Measurements from ENCODE around the gene HOXB4. TPM values are rescaled to one million over a fixed set of nuclear protein-coding genes. Genes with fewer than 3 reads are reported as not detected.

HOXB4 gene
- total RNA-seq, 1 experiment from 2014 or later: 11.3 TPM

GRCh38 chr17:48528153-48528935, 49.8 kb downstream of the HOXB4 start:
- Histone ChIP-seq H3K79me2 (ENCODE audit: insufficient read depth, low read length) (no peaks in the 10 kb centered on the region), H3K9me3 (ENCODE audit: control insufficient read depth in 1 of 2, insufficient read depth in 1 of 2, low read depth in 1 of 2, low read length in 2 of 2) (no peaks in the 10 kb centered on the region), H3K9me2 (ENCODE audit: insufficient read depth) (no peaks in the 10 kb centered on the region), H3K4me2 (ENCODE audit: low read length) (0 out of 2 replicates have a peak overlapping the region, but pooled peaks have one; percentile 4), H3K27me3 (ENCODE audit: insufficient read depth, low read length) (no peaks in the 10 kb centered on the region), H3K9ac (ENCODE audit: low read length) (no peak overlapping the region), H3K27ac (ENCODE audit: low read depth, low read length) (no peak overlapping the region), H3K4me3 (replicated peaks in 1 of 2; ENCODE audit: low read depth in 1 of 2, low read length in 2 of 2) (no peak overlapping the region), H2AFZ (ENCODE audit: low read depth, low read length, poor library complexity, severe bottlenecking) (peak overlapping the region; percentile 77), H3K4me1 (ENCODE audit: control insufficient read depth in 1 of 2, insufficient read depth in 2 of 2, low read length in 2 of 2) (peaks cover 0 to 7% of the 10 kb centered on the region in 2 experiments; a peak in 2 of 4 replicates), H4K20me1 (ENCODE audit: insufficient read depth) (no peaks in the 10 kb centered on the region), H3K36me3 (ENCODE audit: control insufficient read depth in 1 of 2, insufficient read depth in 2 of 2, low read length in 2 of 2) (no peaks in the 10 kb centered on the region)
- intact Hi-C loops (cut with micrococcal nuclease): no loop called here
- ChIA-PET CTCF (no interaction called here), POLR2A (no interaction called here), RAD21 (ENCODE audit: low non-redundant PET in 1 of 2, low total read pairs in 2 of 2, uncharacterized antibody in 2 of 2, unreplicated experiment in 2 of 2) (no interaction called here)
- DNase-seq (ENCODE audit: low read depth, low spot score) (no peak), ATAC-seq (peak; percentile 36)
- BruUV-seq (replicated peaks): no TSS peak
- TF ChIP-seq ZFX (IDR thresholded peaks at IDR 0.05) (no peak), CBX3 (IDR thresholded peaks at IDR 0.05; ENCODE audit: low read depth) (no peak), YY1 (IDR thresholded peaks at IDR 0.05; ENCODE audit: extremely low read depth, insufficient replicate concordance, low read depth, low read length) (no peak), ELF1 (IDR thresholded peaks at IDR 0.05; ENCODE audit: borderline replicate concordance, low read depth) (no peak), ZNF274 (IDR thresholded peaks at IDR 0.05; ENCODE audit: low read depth, low read length) (no peak), EGR1 (IDR thresholded peaks at IDR 0.05; ENCODE audit: low read depth) (no peak), EZH2phosphoT487 (IDR thresholded peaks at IDR 0.05; ENCODE audit: borderline replicate concordance) (no peak), RAD21 (IDR thresholded peaks at IDR 0.05; ENCODE audit: low read depth) (no peak), SRF (IDR thresholded peaks at IDR 0.05; ENCODE audit: low read depth) (no peak), REST (IDR thresholded peaks at IDR 0.05; ENCODE audit: low read depth) (no peak), EZH2 (IDR thresholded peaks at IDR 0.05) (no peak), CEBPB (IDR thresholded peaks at IDR 0.05; ENCODE audit: low read depth) (no peak), TCF7L2 (IDR thresholded peaks at IDR 0.05; ENCODE audit: borderline replicate concordance, extremely low read depth, insufficient read depth, insufficient read length) (no peak)
- TF ChIP-seq, protein P1, sequence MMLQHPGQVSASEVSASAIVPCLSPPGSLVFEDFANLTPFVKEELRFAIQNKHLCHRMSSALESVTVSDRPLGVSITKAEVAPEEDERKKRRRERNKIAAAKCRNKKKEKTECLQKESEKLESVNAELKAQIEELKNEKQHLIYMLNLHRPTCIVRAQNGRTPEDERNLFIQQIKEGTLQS (IDR thresholded peaks at IDR 0.05): no peak
- TF ChIP-seq, protein P2, sequence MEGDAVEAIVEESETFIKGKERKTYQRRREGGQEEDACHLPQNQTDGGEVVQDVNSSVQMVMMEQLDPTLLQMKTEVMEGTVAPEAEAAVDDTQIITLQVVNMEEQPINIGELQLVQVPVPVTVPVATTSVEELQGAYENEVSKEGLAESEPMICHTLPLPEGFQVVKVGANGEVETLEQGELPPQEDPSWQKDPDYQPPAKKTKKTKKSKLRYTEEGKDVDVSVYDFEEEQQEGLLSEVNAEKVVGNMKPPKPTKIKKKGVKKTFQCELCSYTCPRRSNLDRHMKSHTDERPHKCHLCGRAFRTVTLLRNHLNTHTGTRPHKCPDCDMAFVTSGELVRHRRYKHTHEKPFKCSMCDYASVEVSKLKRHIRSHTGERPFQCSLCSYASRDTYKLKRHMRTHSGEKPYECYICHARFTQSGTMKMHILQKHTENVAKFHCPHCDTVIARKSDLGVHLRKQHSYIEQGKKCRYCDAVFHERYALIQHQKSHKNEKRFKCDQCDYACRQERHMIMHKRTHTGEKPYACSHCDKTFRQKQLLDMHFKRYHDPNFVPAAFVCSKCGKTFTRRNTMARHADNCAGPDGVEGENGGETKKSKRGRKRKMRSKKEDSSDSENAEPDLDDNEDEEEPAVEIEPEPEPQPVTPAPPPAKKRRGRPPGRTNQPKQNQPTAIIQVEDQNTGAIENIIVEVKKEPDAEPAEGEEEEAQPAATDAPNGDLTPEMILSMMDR (IDR thresholded peaks at IDR 0.05 in 2 of 3, conservative IDR thresholded peaks at IDR 0.05 in 1 of 3; ENCODE audit: borderline replicate concordance in 1 of 3, insufficient read depth in 1 of 3, low read depth in 2 of 3, low read length in 2 of 3): no peak
- TF ChIP-seq, protein P3, sequence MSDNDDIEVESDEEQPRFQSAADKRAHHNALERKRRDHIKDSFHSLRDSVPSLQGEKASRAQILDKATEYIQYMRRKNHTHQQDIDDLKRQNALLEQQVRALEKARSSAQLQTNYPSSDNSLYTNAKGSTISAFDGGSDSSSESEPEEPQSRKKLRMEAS (IDR thresholded peaks at IDR 0.05): no peak
